CD14-positive monocyte (primary cell): ENCODE measurements around the gene TTC33. TPM values are rescaled to one million over a fixed set of nuclear protein-coding genes. Genes with fewer than 3 reads are reported as not detected.
A peak's percentile ranks its signal among the peaks of the same experiment; 100 is the strongest.

Source experiments
- DNase-seq, 3 donors: peaks; one replicate each; pipeline ENCODE4 v3.0.0-alpha.2; 2011 to 2022
- H2AFZ ChIP-seq: 2 replicates; pipeline ENCODE4 v1.6.0; 2012; ENCODE audit warnings: mild to moderate bottlenecking, low read depth, low read length, inconsistent platforms; ENCODE audit not compliant: insufficient read depth, poor library complexity, severe bottlenecking
- H3K27ac ChIP-seq, 2 donors: 1 replicate in 1 of 2; 2 replicates in 1 of 2; pipeline ENCODE4 v1.5.1; 2012 to 2013; ENCODE audit warnings: low read length in 2 of 2, control low read depth in 1 of 2, inconsistent platforms in 1 of 2, low read depth in 1 of 2, mild to moderate bottlenecking in 1 of 2
- H3K27me3 ChIP-seq, 2 donors: one replicate each; pipeline versions ENCODE4 v1.6.0 to v1.6.1; 2011 to 2013; ENCODE audit warnings: low read length in 2 of 2; ENCODE audit not compliant: control insufficient read depth in 2 of 2, insufficient read depth in 2 of 2
- H3K36me3 ChIP-seq, 2 donors: replicated peaks in 1 of 2; 1 replicate in 1 of 2; 2 replicates in 1 of 2; pipeline versions ENCODE4 v1.5.1 to v1.6.1; 2012 to 2013; ENCODE audit warnings: low read length in 2 of 2, control low read depth in 1 of 2, inconsistent platforms in 1 of 2, mild to moderate bottlenecking in 1 of 2; ENCODE audit not compliant: insufficient read depth in 2 of 2, control insufficient read depth in 1 of 2
- H3K4me1 ChIP-seq, 2 donors: 1 replicate in 1 of 2; 2 replicates in 1 of 2; pipeline versions ENCODE4 v1.5.1 to v1.6.1; 2012 to 2013; ENCODE audit warnings: low read length in 2 of 2, control low read depth in 1 of 2, inconsistent platforms in 1 of 2, mild to moderate bottlenecking in 1 of 2, moderate library complexity in 1 of 2; ENCODE audit not compliant: insufficient read depth in 2 of 2, control insufficient read depth in 1 of 2
- H3K4me2 ChIP-seq: replicated peaks from 2 replicates; pipeline ENCODE3; 2012; ENCODE audit warnings: low read length, moderate library complexity, mild to moderate bottlenecking; ENCODE audit not compliant: poor library complexity, severe bottlenecking; ENCODE audit errors: extremely low read depth
- H3K4me3 ChIP-seq, 3 experiments: fragments of 200-600 bp in 1 of 3; sonication (generic) in 1 of 3; replicated peaks in 1 of 3; 1 replicate in 2 of 3; 2 replicates in 1 of 3; pipeline ENCODE4 v1.5.1; 2011 to 2013; ENCODE audit warnings: low read length in 3 of 3, mild to moderate bottlenecking in 3 of 3, control low read depth in 2 of 3, low read depth in 2 of 3, inconsistent platforms in 1 of 3, moderate library complexity in 1 of 3
- H3K79me2 ChIP-seq: 2 replicates; pipeline ENCODE4 v1.6.0; 2012; ENCODE audit warnings: mild to moderate bottlenecking, control low read depth, inconsistent platforms, low read length, moderate library complexity; ENCODE audit not compliant: insufficient read depth
- H3K9ac ChIP-seq: 2 replicates; pipeline ENCODE4 v1.6.0; 2017; ENCODE audit warnings: low read length, mild to moderate bottlenecking; ENCODE audit not compliant: insufficient read depth, poor library complexity, severe bottlenecking
- H3K9me3 ChIP-seq, 2 donors: replicated peaks in 1 of 2; 1 replicate in 1 of 2; 2 replicates in 1 of 2; pipeline versions ENCODE4 v1.5.1 to v1.6.1; 2012 to 2013; ENCODE audit warnings: low read length in 2 of 2, control low read depth in 1 of 2; ENCODE audit not compliant: control insufficient read depth in 1 of 2, insufficient read depth in 1 of 2
- H4K20me1 ChIP-seq: 2 replicates; pipeline ENCODE4 v1.6.0; 2012; ENCODE audit warnings: mild to moderate bottlenecking, low read length, control low read depth, moderate library complexity; ENCODE audit not compliant: insufficient read depth
- H3K27ac Mint-ChIP-seq, 7 donors: one replicate each; pipeline ENCODE4 v1.8.0; 2020; ENCODE audit warnings: mild to moderate bottlenecking in 7 of 7, mixed read lengths in 7 of 7, moderate library complexity in 6 of 7, inconsistent platforms in 2 of 7
- H3K27me3 Mint-ChIP-seq, 3 donors: one replicate each; pipeline ENCODE4 v1.8.0; 2021 to 2022; ENCODE audit warnings: low read depth in 3 of 3, mild to moderate bottlenecking in 3 of 3, mixed read lengths in 3 of 3, moderate library complexity in 3 of 3, inconsistent platforms in 1 of 3
- H3K36me3 Mint-ChIP-seq, 2 donors: one replicate each; pipeline ENCODE4 v1.8.0; 2020; ENCODE audit warnings: mixed read lengths in 2 of 2, inconsistent platforms in 1 of 2, mild to moderate bottlenecking in 1 of 2
- H3K4me1 Mint-ChIP-seq: one replicate; pipeline ENCODE4 v1.8.0; 2020; ENCODE audit warnings: mild to moderate bottlenecking, mixed read lengths
- H3K4me3 Mint-ChIP-seq, 2 donors: one replicate each; pipeline ENCODE4 v1.8.0; 2020; ENCODE audit warnings: mild to moderate bottlenecking in 2 of 2, mixed read lengths in 2 of 2, moderate library complexity in 1 of 2
- H3K9me3 Mint-ChIP-seq, 7 donors: one replicate each; pipeline ENCODE4 v1.8.0; 2020 to 2022; ENCODE audit warnings: mixed read lengths in 7 of 7, mild to moderate bottlenecking in 6 of 7, moderate library complexity in 6 of 7, inconsistent platforms in 2 of 7
- CTCF ChIP-seq: fragments of 200-600 bp; IDR thresholded peaks from one replicate; pipeline ENCODE4 v1.8.0; 2022; ENCODE audit warnings: antibody characterized with exemption, mild to moderate bottlenecking
- whole genome bisulfite sequencing: methylation state at CpG from one replicate; pipeline ENCODE4 v1.1.5; 2013; ENCODE audit warnings: missing lambda C conversion rate; ENCODE audit not compliant: insufficient coverage; 5-methylcytosine and 5-hydroxymethylcytosine counted together
- intact Hi-C, 2 donors: fragments of 100-400 bp; cut with micrococcal nuclease; formaldehyde crosslinking; loops; one replicate each; pipeline versions ENCODE4 v1.15.0 to v1.15.1; 2023
- polyA plus RNA-seq, 3 donors: library from polyadenylated mRNA; depleted of rRNA in 1 of 3; unstranded in 2 of 3; stranded (reverse) in 1 of 3; fragments of 300-500 nt in 2 of 3; fragments of >200 nt in 1 of 3; fragmentation: Illumina TruSeq in 2 of 3; gene quantifications; 1 replicate in 2 of 3; 2 replicates in 1 of 3; pipeline ENCODE4 v1.2.3, GENCODE V29; 2012 to 2021

TTC33 gene
- polyA plus RNA-seq, 3 donors, result 1.5 to 11.7 (median 9.4) TPM

- Histone ChIP-seq H4K20me1 (no peaks in the 10 kb centered on the region), H3K4me3 (no peak overlapping the region), H3K27ac (peak overlapping the region in 1 of 2 donors; percentile 37), H2AFZ (no peak overlapping the region), H3K79me2 (no peaks in the 10 kb centered on the region), H3K27me3 (no peaks in the 10 kb centered on the region), H3K9ac (no peak overlapping the region), H3K4me1 (peaks cover 30 to 34% of the 10 kb centered on the region in 2 donors), H3K36me3 (no peaks in the 10 kb centered on the region), H3K9me3 (no peaks in the 10 kb centered on the region), H3K4me2 (no peak overlapping the region)
- WGBS, result no CpG with 5 or more reads among the region's 6 CpGs
- Mint-ChIP-seq H3K27me3 (peaks cover 0 to 1% (median 0%) of the 10 kb centered on the region in 3 donors), H3K36me3 (no peaks in the 10 kb centered on the region), H3K4me1 (peaks cover 34% of the 10 kb centered on the region), H3K27ac (no peak overlapping the region), H3K4me3 (no peak overlapping the region), H3K9me3 (no peaks in the 10 kb centered on the region)
- no peak for TF ChIP-seq CTCF
- DNase-seq, result no peak
- intact Hi-C loops, result no loop called here
Observed at GRCh38 chr5:40572391-40572790, 183.4 kb downstream of the TTC33 start.

GRCh38 chr5:40571729-40572128, 184.0 kb downstream of the TTC33 start:
- peaks cover 34% of the 10 kb centered on the region for H3K4me1 Mint-ChIP-seq
- Histone ChIP-seq H3K4me3 (no peak overlapping the region), H4K20me1 (no peaks in the 10 kb centered on the region), H3K27me3 (no peaks in the 10 kb centered on the region), H3K9ac (no peak overlapping the region), H3K4me1 (peaks cover 30 to 34% of the 10 kb centered on the region in 2 donors), H2AFZ (no peak overlapping the region), H3K9me3 (no peaks in the 10 kb centered on the region), H3K79me2 (no peaks in the 10 kb centered on the region), H3K36me3 (no peaks in the 10 kb centered on the region), H3K4me2 (no peak overlapping the region), H3K27ac (peak overlapping the region in 1 of 2 donors; percentile 37)
- WGBS, result no CpG with 5 or more reads among the region's 2 CpGs
- H3K9me3 Mint-ChIP-seq, result peaks cover 0 to 2% (median 0%) of the 10 kb centered on the region in 7 donors
- no peak overlapping the region for H3K4me3 Mint-ChIP-seq
- no peak for TF ChIP-seq CTCF
- intact Hi-C loops, result no loop called here
- H3K27me3 Mint-ChIP-seq, result peaks cover 0 to 1% (median 0%) of the 10 kb centered on the region in 3 donors
- H3K36me3 Mint-ChIP-seq, result no peaks in the 10 kb centered on the region
- DNase-seq, result peak; percentile 13 to 46 (median 33)
- peak overlapping the region in 3 of 7 donors; percentile 10 to 60 (median 20) for H3K27ac Mint-ChIP-seq
